Measurements from ENCODE around the gene EML3.
"Not testable (repeated sequence)": the region's sequence is repeated elsewhere in the genome, so short reads cannot be mapped to it uniquely, and the experiment has no call there.

EML3 gene

DNA sequence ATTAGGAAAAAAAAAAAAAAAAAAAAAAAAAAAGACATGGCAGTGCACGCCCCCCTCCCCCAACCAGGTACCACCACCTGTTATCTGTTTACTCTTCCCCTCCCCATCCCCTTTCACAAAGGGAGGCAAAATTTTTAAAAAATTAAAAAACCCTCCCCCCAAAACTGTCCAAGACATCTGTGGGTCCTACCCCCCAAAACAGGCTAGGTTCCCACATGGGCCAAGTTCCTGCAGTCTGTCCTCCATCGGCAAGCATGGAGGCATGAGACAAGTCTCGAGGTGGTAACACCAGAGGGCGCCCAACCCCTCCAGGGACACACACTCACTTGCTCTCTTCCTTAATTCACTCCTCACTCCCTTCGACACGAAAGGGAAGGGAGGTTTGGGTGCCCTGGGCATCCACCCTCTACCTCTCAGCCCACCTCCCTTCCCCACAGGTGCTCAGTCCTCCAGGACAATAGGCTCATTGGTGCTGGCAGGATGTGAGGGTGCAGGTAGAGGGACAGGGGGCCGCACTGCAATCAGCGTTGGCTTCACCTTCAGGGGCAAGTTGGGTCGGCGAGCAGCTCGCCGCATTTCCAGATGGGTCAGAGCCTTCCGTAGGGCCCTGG lies 19.0 kb downstream of the EML3 start:
- DNase-seq: peak; percentile 77

DNA sequence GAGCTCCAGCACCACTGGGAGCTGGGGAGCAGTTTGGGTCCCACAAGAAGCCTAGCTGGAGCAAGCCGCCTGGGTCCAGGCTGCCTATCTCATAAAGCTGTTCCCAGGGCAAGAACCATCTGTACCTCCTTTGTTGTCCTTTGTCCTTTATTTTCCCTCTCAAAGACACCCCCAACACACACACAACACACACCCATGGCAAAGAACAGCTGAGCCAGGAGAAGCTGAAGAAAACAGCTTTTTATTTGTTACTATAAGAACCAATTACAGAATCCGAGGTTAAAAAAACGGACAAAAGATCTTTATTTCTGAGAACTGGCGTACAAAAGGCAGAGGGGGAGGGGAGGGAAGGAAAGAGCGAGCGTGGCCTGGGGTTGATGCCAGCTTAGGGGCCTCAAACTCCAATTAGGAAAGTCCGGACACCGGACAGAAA lies 19.6 kb downstream of the EML3 start:
- DNase-seq: no peak

DNA sequence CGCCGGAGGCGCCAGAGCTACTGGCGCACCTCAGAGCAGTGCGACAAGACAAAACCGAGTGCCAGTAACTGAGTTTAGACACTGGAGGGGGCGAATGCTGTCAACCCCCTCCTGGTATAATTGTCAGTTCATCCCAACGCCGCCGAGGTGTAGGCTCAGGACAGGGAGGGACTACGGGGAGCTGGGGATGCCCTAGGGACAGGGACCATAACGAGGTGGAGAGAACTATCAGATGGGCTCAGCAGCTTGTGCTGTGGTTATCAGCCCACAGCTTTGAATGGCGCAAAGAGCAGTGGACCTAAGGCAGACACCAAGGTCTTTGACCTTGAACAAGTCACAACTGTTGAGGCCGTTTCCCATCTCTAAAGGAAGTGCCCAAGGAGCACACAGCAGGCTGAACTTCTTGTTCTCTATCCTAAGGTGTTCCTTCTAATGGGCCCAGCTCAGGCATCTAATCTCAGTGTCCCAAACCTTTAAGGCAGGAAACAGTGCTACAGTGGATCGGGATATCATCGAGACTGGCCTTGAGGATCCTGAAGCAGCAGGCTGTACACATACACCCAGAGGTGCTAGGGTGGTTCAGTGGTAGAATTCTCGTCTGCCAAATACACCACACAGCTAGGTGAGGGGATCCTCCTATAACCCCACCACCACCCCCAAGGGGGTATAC lies 20.3 kb downstream of the EML3 start:
- no peak for DNase-seq

DNA sequence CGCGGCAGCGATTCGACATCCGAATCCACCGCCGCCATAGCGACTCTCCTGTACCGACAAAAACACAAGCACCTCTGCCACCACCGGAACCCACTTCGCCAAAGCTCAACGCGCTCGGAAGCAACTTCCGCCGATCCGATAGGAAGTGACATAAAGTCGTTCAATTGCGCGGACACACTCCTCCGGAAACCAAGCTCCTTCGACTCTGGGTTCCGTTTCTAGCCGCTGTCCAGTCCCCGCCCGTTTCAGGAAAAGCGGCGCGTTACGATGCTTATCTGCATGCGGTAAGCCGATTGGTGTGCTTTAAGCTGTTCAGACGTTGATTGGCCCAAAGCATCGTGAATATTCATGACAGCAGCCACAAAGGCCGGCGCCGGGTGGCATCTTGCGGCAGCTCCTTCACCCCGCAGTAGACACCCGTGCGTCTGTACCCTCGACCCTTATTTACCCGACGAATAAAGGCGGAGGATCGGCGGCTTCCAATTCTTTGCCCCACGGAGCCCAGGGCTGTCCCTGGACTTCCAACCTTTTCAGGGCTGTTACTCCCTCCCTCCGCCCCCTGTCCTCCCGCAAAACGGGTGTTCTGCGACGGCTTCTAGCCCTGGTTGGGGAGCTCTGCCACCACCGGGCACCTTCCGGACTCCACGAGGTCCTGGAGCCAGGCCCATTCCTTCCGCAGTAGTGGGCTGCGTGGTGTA lies 21.0 kb downstream of the EML3 start, which contains the start of gene TUT1:
Gene TUT1 (minus strand): TSS at position 76 of the 698 bp plus-strand sequence. CDS start 38 bp downstream, at position 38.
- DNase-seq: peak; percentile 93

DNA sequence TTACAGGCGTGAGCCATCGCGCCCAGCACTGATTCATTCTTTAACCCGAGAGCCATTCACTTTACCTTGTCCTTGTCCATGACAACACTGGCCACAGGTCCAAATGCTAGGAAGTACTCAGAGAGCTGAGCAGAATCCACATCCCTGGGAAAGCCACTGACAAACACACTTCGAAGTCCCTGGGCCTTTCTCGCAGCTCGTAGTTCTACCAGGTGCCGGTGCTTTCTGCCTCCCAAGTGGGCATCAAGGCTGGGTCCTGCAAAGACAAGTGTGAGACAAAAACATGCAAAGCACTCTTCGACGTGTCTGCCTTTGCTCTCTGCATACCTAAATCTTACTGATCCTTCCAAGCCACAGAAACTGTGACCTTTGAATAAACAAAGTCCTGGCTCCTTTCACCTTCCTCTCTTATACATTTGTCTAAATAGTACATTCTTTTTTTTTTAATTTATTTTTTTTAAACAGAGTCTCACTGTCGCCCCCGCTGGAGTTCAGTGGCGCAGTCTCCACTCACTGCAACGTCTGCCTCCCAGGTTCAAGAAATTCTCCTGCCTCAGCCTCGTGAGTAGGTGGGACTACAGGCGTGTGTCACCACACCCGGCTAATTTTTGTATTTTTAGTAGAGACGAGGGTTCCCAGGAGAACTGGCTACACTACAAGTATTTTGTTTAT lies 23.5 kb downstream of the EML3 start:
- peak; percentile 38 for DNase-seq

DNA sequence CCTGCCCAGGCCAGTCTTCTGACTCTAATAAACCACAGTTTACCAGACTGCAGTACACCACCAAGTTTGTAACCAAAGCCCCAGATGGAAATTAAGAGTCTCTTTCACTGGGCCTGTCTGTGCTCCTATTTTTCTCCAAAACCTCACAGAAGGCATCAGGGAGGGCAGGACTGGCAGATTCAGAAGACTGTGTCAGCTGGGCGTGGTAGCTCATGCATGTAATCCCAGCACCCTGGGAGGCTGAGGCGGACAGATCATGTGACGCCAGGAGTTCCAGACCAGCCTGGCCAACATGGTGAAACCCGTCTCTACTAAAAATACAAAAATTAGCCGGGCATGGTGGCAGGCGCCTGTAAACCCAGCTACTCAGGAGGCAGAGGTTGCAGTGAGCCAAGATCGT lies 27.2 kb downstream of the EML3 start:
- DNase-seq: not testable (repeated sequence)

DNA sequence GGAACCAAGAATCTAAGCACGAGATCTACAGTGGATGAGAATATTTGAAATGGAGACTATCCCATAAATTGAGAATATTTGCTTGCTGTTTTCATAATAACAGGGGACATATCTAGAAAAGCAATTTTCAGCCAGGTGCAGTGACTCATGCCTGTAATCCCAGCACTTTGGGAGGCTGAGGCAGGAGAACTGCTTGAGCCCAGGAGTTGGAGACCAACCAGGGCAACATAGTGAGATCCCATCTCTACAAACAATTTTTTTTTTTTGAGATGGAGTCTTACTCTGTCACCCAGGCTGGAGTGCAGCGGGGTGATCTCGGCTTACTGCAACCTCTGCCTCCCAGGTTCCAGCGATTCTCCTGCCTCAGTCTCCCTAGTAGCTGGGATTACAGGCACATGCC lies 30.8 kb downstream of the EML3 start:
- not testable (repeated sequence) for DNase-seq

DNA sequence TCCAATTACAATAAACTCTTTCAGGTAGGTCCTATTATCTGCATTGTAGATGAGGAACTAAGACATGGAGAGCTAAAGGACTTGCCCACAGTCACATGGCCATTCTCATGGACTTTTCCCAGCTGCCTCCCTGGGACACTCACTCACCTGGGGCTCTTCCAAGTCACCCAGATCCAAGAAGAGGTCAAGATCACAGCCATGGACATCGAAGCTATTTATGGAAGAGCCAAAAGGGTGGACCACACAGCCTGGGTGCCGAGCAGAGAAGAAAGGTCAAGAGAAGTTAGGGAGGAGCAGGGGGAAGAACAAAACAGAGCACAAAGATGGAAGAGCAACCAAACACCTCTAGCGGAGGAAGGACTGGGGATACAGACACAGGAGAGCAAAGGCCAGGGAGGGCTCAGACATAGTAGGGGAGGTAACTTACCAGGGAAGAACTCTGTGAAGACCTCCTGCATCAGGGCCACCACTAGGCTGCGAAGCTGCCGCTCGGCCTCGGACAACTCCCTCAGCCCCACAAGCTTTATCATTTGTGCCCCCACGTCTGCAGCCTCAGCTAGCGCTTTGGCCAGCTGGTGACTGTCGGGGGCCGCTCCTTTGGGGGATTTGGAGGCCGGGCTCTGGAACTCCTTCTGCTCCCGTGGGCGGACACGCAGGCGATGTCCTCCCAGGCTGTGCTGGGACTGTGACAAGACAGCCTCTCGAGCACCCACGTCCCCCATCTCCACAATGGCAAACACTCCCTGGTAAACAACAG lies 31.4 kb downstream of the EML3 start:
- DNase-seq: no peak

DNA sequence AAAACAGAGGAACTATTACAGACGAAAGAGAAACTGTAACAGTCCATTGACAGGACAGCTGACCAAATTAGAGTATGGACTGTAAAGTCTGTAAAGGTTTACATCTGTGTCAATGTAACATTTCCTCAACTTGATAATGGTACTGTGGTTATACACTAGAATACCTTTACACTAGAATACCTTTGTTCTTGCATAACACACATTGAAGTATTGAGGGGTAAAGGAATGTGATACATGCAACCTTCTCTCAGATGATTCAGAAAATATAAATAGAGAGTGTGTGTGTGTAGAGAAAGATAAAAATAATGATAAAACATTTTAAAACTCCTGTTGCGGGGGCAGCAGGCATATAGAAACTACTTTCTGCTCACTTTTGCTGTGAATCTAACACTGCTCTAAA lies 33.3 kb downstream of the EML3 start:
- DNase-seq: no peak

DNA sequence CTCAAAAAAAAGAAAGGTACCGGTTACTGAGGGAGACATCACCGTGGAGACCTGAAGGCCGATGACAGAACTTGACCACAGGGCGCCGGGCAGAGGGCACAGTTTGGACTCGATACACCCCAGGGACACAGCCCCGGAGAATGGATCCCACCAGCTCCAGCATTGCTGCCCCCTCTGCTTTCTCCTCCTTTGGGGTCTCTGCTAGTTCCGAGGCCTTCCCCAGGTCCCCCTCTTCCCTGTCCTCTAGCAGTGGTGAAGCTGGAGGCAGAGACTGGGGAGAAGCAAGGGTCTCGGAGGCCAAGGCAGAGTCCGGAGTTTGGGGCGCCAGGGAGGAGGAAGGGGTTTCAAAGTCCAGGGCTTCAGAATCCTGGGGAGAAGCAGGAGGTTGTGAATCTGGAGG lies 34.0 kb downstream of the EML3 start:
- no peak for DNase-seq

DNA sequence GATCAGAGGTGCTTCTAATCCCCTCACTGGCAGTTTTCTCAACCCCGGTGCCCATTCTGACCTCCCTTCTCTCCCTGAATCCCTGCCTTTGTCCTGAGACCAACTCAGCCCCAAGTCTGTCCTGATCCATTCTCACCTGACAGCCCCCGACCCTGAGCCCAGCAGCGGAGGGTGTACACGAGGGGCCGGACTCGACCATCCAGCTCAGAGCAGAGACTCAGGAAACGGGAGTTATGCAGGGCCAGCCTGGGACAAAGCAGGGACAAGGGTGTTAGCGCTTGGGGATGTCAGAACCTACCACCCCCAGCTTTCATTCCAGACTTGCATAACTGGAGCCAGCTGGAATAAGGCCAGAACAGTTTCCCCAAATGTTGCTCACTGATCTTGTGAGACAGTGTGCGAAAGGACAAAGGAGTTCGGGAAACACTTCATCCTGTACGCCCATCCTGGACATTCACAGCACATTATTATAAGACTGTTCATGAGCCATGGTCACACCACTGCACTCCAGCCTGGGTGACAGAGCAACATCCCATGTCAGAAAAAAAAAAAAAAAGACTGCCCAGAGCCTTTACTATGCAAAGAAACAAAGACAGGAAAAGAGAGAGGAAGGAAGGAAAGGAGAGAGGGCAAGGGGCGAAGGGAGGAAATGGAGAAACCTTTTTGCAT lies 35.4 kb downstream of the EML3 start:
- no peak for DNase-seq

DNA sequence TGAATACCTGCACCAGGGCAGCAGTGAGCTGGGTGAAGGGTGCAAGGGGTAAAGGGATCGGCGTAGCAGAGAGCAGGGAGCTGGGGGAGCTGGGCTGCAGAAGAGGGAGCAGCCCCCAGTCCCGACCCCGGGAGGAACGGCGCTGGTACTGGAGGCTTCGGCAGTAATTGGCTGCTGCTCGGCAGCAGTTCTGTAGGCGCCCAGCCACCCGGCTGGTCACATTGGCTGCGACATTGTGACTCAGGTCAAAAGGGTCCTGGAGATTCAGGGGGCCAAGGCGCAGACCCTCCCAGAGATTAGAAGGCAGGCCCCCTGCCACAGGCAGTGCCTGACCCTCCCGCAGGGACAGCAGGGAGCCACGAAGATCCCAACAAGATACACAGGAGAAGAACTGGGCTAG lies 36.7 kb downstream of the EML3 start:
- no peak for DNase-seq

DNA sequence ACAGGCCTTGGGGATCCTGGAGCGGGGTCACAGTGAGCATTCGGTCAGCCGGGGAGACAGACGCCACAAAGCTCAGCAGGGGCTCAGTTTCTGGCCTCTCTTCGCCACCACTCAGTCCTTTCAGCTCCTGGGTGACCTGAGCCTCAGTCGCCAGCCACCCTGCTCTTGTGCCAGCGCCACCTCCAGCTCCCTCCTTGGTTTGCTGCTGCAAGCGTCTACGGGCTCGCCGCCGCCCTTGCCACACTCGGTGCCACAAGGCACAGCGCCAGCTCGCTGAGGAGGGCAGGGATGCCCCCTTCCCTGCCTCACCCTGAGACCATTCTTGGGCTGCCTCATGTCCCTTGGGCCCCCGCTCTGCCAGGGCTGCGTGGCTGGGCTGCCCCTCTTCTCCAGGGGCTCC lies 37.4 kb downstream of the EML3 start:
- no peak for DNase-seq

DNA sequence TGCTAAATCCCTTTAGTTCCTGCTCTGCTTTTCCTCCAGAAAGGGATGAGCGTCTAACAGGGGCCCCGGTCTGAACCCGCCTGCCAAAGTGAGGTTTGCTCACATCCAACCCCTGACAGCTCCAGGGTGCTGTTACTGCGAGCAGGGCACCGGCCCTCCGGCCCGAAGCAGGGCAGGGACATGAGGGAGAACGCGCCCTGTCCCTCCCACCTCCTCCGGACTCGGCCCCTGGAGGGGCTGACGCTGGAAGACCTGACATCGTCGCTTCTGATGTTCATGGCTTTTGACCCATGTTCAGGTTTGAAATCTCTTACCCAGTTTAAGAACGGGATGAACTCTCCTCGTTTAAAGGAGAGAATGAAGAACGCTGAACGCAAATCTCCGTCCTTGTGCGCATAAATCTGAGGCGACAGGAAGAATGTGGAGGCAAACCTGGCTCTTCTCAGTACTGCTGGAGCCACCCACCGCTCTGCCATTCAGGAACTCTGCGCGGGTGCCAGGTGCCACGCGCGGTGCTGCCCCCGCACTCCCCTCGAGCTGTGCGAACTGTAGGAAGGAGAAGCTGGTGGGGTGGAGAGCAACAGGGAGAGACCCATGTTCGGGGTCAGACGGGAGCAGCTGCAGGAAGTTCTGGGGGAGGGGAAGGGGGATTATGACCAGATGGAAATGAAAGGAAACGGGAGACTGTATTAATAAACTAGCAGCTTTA lies 38.1 kb downstream of the EML3 start:
- no peak for DNase-seq

DNA sequence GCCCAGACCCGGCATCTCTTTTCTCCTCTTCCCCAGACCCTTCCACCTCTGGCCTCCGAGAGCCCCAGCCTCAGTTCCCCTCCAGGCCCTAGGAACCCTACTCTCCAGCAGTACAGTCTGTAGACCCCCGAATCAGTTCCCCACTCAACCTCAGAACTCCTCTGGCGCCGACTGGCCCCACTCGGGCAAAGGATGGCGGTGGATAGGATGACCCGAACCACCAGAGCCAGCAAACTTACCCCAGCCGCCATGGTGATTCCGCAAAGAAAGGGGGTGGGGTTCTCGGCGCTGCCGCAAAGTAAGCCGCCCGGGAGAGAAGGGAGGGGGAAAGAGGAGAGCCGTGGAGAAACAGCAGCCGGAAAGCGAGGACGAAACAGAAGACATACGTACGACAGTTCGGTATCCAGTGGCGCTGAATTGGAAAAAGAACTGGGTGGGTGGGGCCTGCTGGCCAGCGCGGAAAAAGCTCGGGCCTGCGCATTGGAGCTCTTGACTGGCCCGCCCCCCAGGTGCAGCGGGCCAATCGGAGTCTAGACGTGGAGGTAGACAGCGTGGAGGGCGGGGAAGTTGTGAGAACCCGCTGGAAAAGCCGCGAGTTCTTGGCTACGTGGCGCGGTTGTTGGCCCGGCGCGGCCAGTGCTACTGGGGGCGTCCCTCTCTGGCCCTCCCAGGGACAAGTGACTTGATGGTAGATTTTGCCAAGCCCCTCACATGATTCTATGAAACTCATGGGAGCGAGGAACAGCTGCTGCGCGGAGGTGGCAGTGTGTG lies 38.8 kb downstream of the EML3 start, which contains the start of gene EEF1G:
Gene EEF1G (minus strand): TSS at position 300 of the 771 bp plus-strand sequence. CDS start 49 bp downstream, at position 251.
- DNase-seq: peak; percentile 97

DNA sequence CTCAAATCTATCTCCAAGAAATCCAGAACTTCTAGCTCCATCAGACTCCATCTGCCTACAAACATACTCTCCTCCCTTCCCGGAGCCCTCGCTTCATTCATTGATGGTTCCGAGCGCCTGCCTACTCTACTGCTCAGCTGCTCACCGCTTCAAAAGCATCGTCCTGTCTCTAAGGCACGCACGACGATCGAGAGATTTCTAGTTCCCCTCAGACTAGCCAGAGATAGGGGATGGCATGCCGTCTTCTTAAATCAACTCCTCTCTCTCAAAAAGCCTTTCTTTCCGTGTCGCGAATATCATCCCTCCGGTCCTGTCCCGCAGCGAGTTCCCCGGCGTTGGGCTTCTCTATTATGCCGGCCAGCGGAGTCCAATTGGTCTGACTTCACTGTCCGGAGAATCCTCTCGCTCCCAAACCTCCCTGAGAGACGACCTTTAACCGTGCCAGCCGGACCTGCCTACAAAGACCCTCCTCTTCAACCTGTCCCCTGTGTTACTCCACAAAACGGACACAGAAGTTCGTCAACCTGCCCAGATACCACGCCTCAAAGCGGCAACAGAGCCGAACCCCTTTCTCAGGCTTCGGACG lies 39.5 kb downstream of the EML3 start:
- DNase-seq: peak; percentile 27

DNA sequence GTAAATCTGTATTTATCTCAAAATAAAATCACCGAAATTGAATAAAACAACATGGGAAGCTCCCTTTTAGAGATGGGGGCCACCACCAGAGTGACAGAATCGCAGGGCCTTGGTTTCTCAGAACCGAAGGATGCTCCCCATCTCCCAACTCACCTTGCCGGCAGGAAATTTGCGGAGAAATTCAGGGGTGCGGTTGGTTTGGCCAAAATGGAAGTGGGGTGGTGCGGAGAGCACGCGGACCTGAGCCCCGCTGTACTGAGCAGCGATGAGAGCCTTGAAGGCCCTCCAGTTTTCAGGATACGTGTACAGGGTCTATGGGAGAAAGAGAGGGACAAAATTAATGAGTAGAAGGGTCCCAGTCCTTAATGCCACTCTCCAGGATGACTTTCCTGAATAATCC lies 40.1 kb downstream of the EML3 start:
- no peak for DNase-seq

DNA sequence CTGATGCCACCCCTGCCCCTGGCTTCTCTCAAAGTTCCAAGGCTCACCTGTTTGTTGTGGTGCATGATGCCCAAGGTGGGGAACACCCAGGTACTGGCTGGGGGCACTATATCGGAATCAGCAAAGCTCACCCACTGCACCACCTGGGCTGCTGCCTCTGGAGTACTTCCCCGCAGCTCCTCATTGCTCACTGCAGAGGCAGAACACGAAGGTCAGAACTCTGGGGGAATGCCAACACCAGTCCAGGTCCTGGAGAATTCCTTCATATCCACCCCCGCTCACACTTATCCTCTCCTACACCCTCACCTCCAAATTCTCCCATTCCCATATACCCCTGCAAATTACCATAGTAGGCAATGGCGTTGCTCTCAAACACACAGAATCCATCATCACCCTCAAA lies 41.1 kb downstream of the EML3 start:
- not testable (repeated sequence) for DNase-seq

DNA sequence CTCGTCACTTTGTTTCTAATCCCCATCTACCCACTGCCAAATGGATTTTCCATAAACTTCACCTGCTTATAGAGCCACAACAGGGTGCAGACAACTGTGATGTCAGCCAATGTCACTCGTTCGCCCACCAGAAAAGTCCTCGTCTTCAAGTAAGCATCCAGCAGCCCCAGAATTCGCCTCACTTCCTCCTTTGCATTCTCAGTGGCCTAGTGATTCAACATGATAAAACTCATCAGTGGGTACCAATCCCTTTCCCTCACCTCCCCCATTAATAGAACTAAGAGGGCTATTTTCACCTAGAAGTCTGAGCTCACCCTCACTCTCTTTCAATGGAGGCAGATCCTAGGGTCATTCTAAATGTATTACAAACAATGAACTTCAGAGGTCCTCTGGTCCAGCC lies 41.7 kb downstream of the EML3 start:
- not testable (repeated sequence) for DNase-seq

DNA sequence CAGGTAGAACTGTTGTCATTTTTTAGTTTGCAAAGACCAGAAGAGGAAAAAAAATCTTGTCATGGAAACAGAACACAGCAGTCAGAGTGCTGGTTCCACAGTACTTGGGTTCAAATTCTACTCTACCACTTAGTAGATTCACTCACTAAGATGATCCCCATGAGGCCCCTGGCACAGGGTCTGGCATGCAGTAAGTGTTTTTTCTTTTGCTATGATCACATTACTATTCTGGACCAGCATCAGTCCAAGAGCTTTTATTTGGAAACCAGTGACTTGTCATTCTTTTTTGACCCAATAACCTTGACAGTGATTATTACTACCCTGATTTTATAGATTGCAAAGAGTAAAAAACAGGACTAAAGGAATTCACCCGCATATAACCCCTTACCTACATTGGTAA lies 43.0 kb downstream of the EML3 start:
- DNase-seq: no peak

Data from activated naive CD4-positive, alpha-beta T cell treated with anti-CD3 and anti-CD28 coated beads, Interleukin-2, amount 50 U/mL, for 16 hours (primary cell).